Medulla oblongata (tissue), 1 donor: ENCODE measurements around the gene ANG.

Source experiments
- DNase-seq: peaks from one replicate; pipeline ENCODE4 v3.0.0-alpha.2; 2015; ENCODE audit errors: extremely low spot score

The ANG gene

GRCh38 chr14:20675669-20676068, 12.9 kb upstream of the ANG start:
- no peak for DNase-seq

- DNase-seq: no peak
Measured at GRCh38 chr14:20676072-20676471, 12.5 kb upstream of the ANG start.

- peak; percentile 65 for DNase-seq
Measured at GRCh38 chr14:20679907-20680306, 8.7 kb upstream of the ANG start.

- DNase-seq: no peak
Measured at GRCh38 chr14:20680363-20680762, 8.2 kb upstream of the ANG start.

GRCh38 chr14:20680843-20681347, 7.7 kb upstream of the ANG start:
- DNase-seq: no peak

GRCh38 chr14:20681348-20682126, 7.0 kb upstream of the ANG start:
- peak; percentile 92 for DNase-seq

GRCh38 chr14:20682127-20682434, 6.5 kb upstream of the ANG start:
- no peak for DNase-seq

- peak; percentile 98 for DNase-seq
Measured at GRCh38 chr14:20682435-20683124, 6.0 kb upstream of the ANG start.

- DNase-seq: peak; percentile 96
Measured at GRCh38 chr14:20683125-20683890, 5.3 kb upstream of the ANG start.

GRCh38 chr14:20683891-20684661, 4.5 kb upstream of the ANG start, which contains the start of gene RNASE4:
Gene RNASE4, plus strand, starts transcription at chr14:20684560. Its CDS starts 14,812 bp downstream, at chr14:20699372.
- peak; percentile 92 for DNase-seq

- DNase-seq: peak; percentile 58
Measured at GRCh38 chr14:20684662-20685456, 3.7 kb upstream of the ANG start.

- DNase-seq: no peak
Measured at GRCh38 chr14:20686386-20687143, 2.0 kb upstream of the ANG start.

GRCh38 chr14:20687362-20688166, 1.0 kb upstream of the ANG start:
- no peak for DNase-seq

- peak; percentile 92 for DNase-seq
Measured at GRCh38 chr14:20690848-20691640, 2.5 kb downstream of the ANG start.

GRCh38 chr14:20692116-20692751, 3.7 kb downstream of the ANG start:
- no peak for DNase-seq

GRCh38 chr14:20696764-20697163, 8.2 kb downstream of the ANG start:
- DNase-seq: no peak

- peak; percentile 93 for DNase-seq
Measured at GRCh38 chr14:20697273-20698017, 8.9 kb downstream of the ANG start.
